Body of pancreas (tissue), 4 donors: ENCODE data around the gene TLN1. TPM values are rescaled to one million over a fixed set of nuclear protein-coding genes. Genes with fewer than 3 reads are reported as not detected.
A peak's percentile ranks its signal among the peaks of the same experiment; 100 is the strongest.

Source experiments
- ATAC-seq: fragments of 150-250 bp; one replicate; pipeline ENCODE4 v1.9.1; 2016
- DNase-seq, 4 donors: peaks; one replicate each; pipeline ENCODE4 v3.0.0-alpha.2; 2019
- H3K27ac ChIP-seq, 4 donors: fragments of 200-600 bp; sonication (generic); 1 replicate in 3 of 4; 2 replicates in 1 of 4; pipeline versions ENCODE4 v1.5.1 to v1.6.1; 2016 to 2019; ENCODE audit warnings: mild to moderate bottlenecking in 1 of 4, mixed read lengths in 1 of 4, moderate library complexity in 1 of 4
- H3K27me3 ChIP-seq, 2 donors: fragments of 200-600 bp; sonication (generic); one replicate each; pipeline ENCODE4 v1.6.0; 2016; ENCODE audit warnings: mild to moderate bottlenecking in 1 of 2
- H3K36me3 ChIP-seq, 2 donors: fragments of 200-600 bp; sonication (generic); replicated peaks in 1 of 2; 2 replicates each; pipeline ENCODE4 v1.5.1; 2016; ENCODE audit warnings: low read depth in 2 of 2; ENCODE audit not compliant: insufficient read depth in 1 of 2
- H3K4me1 ChIP-seq: fragments of 200-600 bp; sonication (generic); one replicate; pipeline ENCODE4 v1.6.0; 2016
- H3K4me3 ChIP-seq, 2 donors: fragments of 200-600 bp; sonication (generic); 1 replicate in 1 of 2; 2 replicates in 1 of 2; pipeline ENCODE4 v1.5.1; 2016 to 2019
- H3K9me3 ChIP-seq, 3 donors: fragments of 200-600 bp; sonication (generic); 1 replicate in 2 of 3; 2 replicates in 1 of 3; pipeline ENCODE4 v1.5.1; 2016
- POLR2A ChIP-seq, 3 donors: fragments of 450-650 bp; IDR thresholded peaks; one replicate each; pipeline ENCODE4 v1.6.1; 2016; ENCODE audit warnings: antibody characterized with exemption in 3 of 3, mild to moderate bottlenecking in 2 of 3
- WGBS, 2 donors: methylation state at CpG; one replicate each; pipeline ENCODE4 v1.1.5; 2017; 5-methylcytosine and 5-hydroxymethylcytosine counted together
- intact Hi-C: fragments of 100-400 bp; cut with DNase I; formaldehyde crosslinking; loops from one replicate; pipeline ENCODE4 v1.15.1; 2023
- total RNA-seq, 2 donors: library from RNA; depleted of rRNA; stranded (reverse); fragments of >200 nt; gene quantifications; one replicate each; pipeline ENCODE4 v1.1.0, GENCODE V29; 2016
- TF ChIP-seq, protein P1 (sequence below), 7 experiments: fragments of 450-650 bp in 4 of 7; fragments of 200-600 bp in 3 of 7; sonication (generic) in 3 of 7; IDR thresholded peaks; one replicate each; pipeline ENCODE4 v1.5.1; 2016 to 2019; ENCODE audit warnings: antibody characterized with exemption in 7 of 7

TLN1 gene
- total RNA-seq, 2 donors from 2014 or later = 93.7 to 130 TPM

- H3K36me3 ChIP-seq = no peaks in the 10 kb centered on the region
- no peaks in the 10 kb centered on the region for H3K27me3 ChIP-seq
- TF ChIP-seq POLR2A (IDR thresholded peaks at IDR 0.05) = no peak
- TF ChIP-seq, protein P1, sequence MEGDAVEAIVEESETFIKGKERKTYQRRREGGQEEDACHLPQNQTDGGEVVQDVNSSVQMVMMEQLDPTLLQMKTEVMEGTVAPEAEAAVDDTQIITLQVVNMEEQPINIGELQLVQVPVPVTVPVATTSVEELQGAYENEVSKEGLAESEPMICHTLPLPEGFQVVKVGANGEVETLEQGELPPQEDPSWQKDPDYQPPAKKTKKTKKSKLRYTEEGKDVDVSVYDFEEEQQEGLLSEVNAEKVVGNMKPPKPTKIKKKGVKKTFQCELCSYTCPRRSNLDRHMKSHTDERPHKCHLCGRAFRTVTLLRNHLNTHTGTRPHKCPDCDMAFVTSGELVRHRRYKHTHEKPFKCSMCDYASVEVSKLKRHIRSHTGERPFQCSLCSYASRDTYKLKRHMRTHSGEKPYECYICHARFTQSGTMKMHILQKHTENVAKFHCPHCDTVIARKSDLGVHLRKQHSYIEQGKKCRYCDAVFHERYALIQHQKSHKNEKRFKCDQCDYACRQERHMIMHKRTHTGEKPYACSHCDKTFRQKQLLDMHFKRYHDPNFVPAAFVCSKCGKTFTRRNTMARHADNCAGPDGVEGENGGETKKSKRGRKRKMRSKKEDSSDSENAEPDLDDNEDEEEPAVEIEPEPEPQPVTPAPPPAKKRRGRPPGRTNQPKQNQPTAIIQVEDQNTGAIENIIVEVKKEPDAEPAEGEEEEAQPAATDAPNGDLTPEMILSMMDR (IDR thresholded peaks at IDR 0.05) = no peak
- no peaks in the 10 kb centered on the region for H3K9me3 ChIP-seq
- peaks cover 17% of the 10 kb centered on the region for H3K4me1 ChIP-seq
- intact Hi-C loops = loop anchor here (5.0 kb wide), 1 partner anchor 79 kb away; the partner anchor contains the start of genes CREB3 and TLN1
- ATAC-seq = no peak
- no peak for DNase-seq
- H3K27ac ChIP-seq = no peak overlapping the region
- no peak overlapping the region for H3K4me3 ChIP-seq
- 92 to 100% methylated on average over 1 to 2 of the region's 2 CpGs for WGBS, 2 donors
Measured at GRCh38 chr9:35653611-35654010, 78.4 kb downstream of the TLN1 start.

DNA sequence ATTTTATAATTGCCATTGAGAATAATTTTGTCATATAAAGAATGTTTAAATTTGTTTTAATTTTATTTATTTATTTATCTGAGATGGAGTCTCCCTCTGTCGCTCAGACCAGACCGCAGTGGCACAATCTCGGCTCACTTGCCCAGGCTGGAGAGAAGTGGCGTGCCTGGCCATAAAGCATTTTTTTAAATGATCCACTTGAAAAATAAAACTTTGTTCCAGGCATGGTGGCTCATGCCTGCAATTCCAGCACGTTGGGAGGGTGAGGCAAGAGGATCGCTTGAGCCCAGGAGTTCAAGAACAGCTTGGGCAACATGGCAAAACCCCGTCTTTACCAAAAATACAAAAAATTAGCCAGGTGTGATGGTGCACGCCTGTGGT lies 79.2 kb downstream of the TLN1 start:
- ATAC-seq (no peak), DNase-seq (peak in 1 of 4 donors; percentile 11)
- Histone ChIP-seq H3K4me3 (no peak overlapping the region), H3K27me3 (no peaks in the 10 kb centered on the region), H3K36me3 (no peaks in the 10 kb centered on the region), H3K27ac (peak overlapping the region in 1 of 4 donors; percentile 56), H3K4me1 (peaks cover 17% of the 10 kb centered on the region), H3K9me3 (no peaks in the 10 kb centered on the region)
- WGBS, 2 donors = 84 to 89% methylated on average over 8 of the region's 8 CpGs
- TF ChIP-seq POLR2A (IDR thresholded peaks at IDR 0.05) = no peak
- intact Hi-C loops = loop anchor here (5.0 kb wide), 1 partner anchor 79 kb away; the partner anchor contains the start of genes CREB3 and TLN1

- no peaks in the 10 kb centered on the region for H3K9me3 ChIP-seq
- intact Hi-C loops = loop anchor here (5.0 kb wide), 1 partner anchor 80 kb away; the partner anchor contains the start of genes CREB3 and TLN1
- no peaks in the 10 kb centered on the region for H3K27me3 ChIP-seq
- peaks cover 15% of the 10 kb centered on the region for H3K4me1 ChIP-seq
- H3K27ac ChIP-seq = peak overlapping the region in 3 of 4 donors; percentile 17 to 56 (median 45)
- H3K4me3 ChIP-seq = no peak overlapping the region
- peak; percentile 17 for ATAC-seq
- peak in 1 of 4 donors; percentile 12 for DNase-seq
- H3K36me3 ChIP-seq = no peaks in the 10 kb centered on the region
- WGBS, 2 donors = 66 to 77% methylated on average over 4 to 7 of the region's 7 CpGs
- no peak for TF ChIP-seq POLR2A (IDR thresholded peaks at IDR 0.05)
- TF ChIP-seq, protein P1 (IDR thresholded peaks at IDR 0.05) = no peak
Measured at GRCh38 chr9:35651956-35652828, 79.8 kb downstream of the TLN1 start.

DNA sequence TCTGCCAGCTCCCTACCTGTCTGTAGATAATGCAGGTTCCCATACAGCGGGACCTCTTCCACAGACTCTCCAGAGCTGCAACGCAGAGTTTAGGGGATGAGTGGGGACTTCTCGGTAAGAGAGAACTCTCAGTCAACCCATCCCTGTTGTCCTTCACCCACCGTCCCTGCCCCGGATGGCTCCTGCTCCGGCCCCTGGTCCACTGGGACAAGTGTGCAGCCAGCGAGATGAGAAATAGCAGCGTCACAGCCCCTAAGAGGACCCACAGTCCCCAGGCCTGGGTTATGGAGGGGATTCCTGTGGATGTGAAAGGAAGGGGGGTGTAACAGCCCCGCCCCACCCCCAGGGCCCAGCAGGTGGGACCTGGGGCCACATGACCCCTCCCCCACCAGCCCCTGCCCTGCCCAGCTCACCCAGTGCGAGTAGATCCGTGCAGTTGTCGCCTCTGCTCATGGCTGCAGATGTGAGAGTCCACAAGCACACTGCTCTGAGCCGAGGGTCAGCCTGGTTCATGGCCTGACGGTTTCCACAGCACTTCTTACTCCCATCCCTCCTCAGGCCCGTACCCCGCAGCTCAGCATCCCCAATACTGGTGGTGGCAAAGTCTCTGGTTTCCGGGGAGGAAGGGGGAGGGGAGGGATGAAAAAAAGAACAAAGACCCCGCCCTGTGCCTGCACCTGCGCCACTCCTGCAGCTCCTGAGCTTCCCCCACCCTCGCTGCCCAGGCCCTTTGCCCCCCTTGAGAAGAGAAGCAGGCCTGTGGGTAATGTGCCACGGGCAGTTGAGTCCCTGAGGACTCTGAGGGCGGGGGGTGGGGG lies 81.4 kb downstream of the TLN1 start, which contains the start of gene SIT1:
SIT1 (minus strand) TSS at position 591 of the 818 bp plus-strand sequence; CDS start at position 513, 78 bp downstream.
- 75 to 83% methylated on average over 12 to 22 of the region's 22 CpGs for WGBS, 2 donors
- no peak within 1 kb of the TSS for H3K27ac ChIP-seq
- no peak within 1 kb of the TSS for H3K4me3 ChIP-seq
- H3K4me1 ChIP-seq = peaks cover 16% of the 10 kb centered on the region
- TF ChIP-seq POLR2A (IDR thresholded peaks at IDR 0.05) = no peak
- TF ChIP-seq, protein P1 (IDR thresholded peaks at IDR 0.05) = no peak
- no peaks in the 10 kb centered on the region for H3K9me3 ChIP-seq
- no peaks in the 10 kb centered on the region for H3K27me3 ChIP-seq
- ATAC-seq (no peak), DNase-seq (peak in 1 of 4 donors; percentile 12)
- H3K36me3 ChIP-seq = no peaks in the 10 kb centered on the region
- intact Hi-C loops = loop anchor here (5.0 kb wide), 1 partner anchor 82 kb away; the partner anchor contains the start of genes CREB3 and TLN1
